Common myeloid progenitor, CD34-positive (primary cell): ENCODE results near the gene KRT80.
A peak's percentile ranks its signal among the peaks of the same experiment; 100 is the strongest.

Experiments
- CTCF ChIA-PET: fragments of 350-600 bp; sonication (Branson Sonifier 250); formaldehyde crosslinking; loops from one replicate; lab custom pipeline; 2021; ENCODE audit warnings: antibody characterized with exemption; lab: Charles Lee
- POLR2A ChIA-PET: fragments of 350-600 bp; sonication (Branson Sonifier 250); formaldehyde crosslinking; loops from one replicate; lab custom pipeline; 2021; ENCODE audit warnings: antibody characterized with exemption; lab: Charles Lee
- DNase-seq, 3 donors: peaks; one replicate each; pipeline versions ENCODE4 v3.0.0 to v3.0.0-alpha.2; 2013
- H3K27ac ChIP-seq, 2 experiments: 1 replicate in 1 of 2; 2 replicates in 1 of 2; pipeline ENCODE4 v1.7.0; 2013; ENCODE audit warnings: inconsistent platforms in 2 of 2, low read length in 2 of 2, mild to moderate bottlenecking in 2 of 2, low read depth in 1 of 2, moderate library complexity in 1 of 2; ENCODE audit not compliant: severe bottlenecking in 2 of 2, insufficient read depth in 1 of 2, poor library complexity in 1 of 2
- H3K27me3 ChIP-seq, 5 experiments: replicated peaks in 2 of 5; 1 replicate in 3 of 5; 2 replicates in 2 of 5; pipeline versions ENCODE4 v1.6.1 to v1.7.0; 2013; ENCODE audit warnings: low read length in 4 of 5, mild to moderate bottlenecking in 2 of 5, moderate library complexity in 2 of 5, inconsistent platforms in 1 of 5; ENCODE audit not compliant: insufficient read depth in 5 of 5, control insufficient read depth in 4 of 5
- H3K36me3 ChIP-seq, 4 experiments: 1 replicate in 2 of 4; 2 replicates in 2 of 4; pipeline versions ENCODE4 v1.6.1 to v1.7.0; 2013; ENCODE audit warnings: low read length in 3 of 4, control low read depth in 1 of 4, mild to moderate bottlenecking in 1 of 4; ENCODE audit not compliant: control insufficient read depth in 4 of 4, insufficient read depth in 4 of 4
- H3K4me1 ChIP-seq, 4 experiments: 1 replicate in 3 of 4; 2 replicates in 1 of 4; pipeline versions ENCODE4 v1.6.1 to v1.7.1; 2013; ENCODE audit warnings: low read length in 3 of 4, mild to moderate bottlenecking in 3 of 4, control low read depth in 1 of 4, inconsistent platforms in 1 of 4, moderate library complexity in 1 of 4; ENCODE audit not compliant: control insufficient read depth in 4 of 4, insufficient read depth in 4 of 4; ENCODE audit errors: control extremely low read depth in 1 of 4
- H3K4me3 ChIP-seq, 7 experiments: 1 replicate in 4 of 7; 2 replicates in 3 of 7; pipeline versions ENCODE4 v1.5.1 to v1.7.0; 2013; ENCODE audit warnings: mild to moderate bottlenecking in 7 of 7, low read length in 6 of 7, moderate library complexity in 6 of 7, inconsistent platforms in 2 of 7, low read depth in 2 of 7, control low read depth in 1 of 7; ENCODE audit not compliant: insufficient read depth in 4 of 7, control insufficient read depth in 1 of 7; ENCODE audit errors: extremely low read depth in 1 of 7
- H3K9me3 ChIP-seq, 5 experiments: 1 replicate in 4 of 5; 2 replicates in 1 of 5; pipeline versions ENCODE4 v1.6.1 to v1.7.1; 2013; ENCODE audit warnings: low read length in 4 of 5, mild to moderate bottlenecking in 2 of 5, inconsistent platforms in 1 of 5, low read depth in 1 of 5, moderate library complexity in 1 of 5; ENCODE audit not compliant: control insufficient read depth in 4 of 5, insufficient read depth in 2 of 5; ENCODE audit errors: control extremely low read depth in 1 of 5
- whole genome bisulfite sequencing: methylation state at CpG from one replicate; pipeline ENCODE4 v1.1.5; 2013; ENCODE audit not compliant: insufficient coverage; 5-methylcytosine and 5-hydroxymethylcytosine counted together

Gene KRT80

DNA sequence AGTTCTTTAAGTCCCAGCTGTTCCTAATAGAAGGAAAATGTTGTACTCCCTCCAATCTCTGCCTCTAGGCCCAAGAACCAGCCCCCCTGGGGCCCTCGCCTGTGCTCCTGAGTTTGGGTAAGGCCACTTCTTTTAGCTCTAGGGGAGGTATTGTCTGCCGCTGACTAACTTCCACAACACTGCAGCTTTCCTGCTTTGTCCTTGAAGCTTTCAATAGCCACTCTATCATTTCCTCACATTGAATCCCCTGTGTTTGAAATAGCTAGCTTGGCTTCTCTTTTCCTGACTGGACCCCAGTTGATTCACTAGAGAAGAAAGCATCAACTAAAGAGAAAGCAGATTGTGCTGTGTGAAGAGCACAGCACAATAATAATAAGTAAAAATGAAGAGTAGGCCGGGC, 28.8 kb downstream of the KRT80 start:
- no peak overlapping the region for H3K27ac ChIP-seq
- H3K4me3 ChIP-seq: no peak overlapping the region
- no peaks in the 10 kb centered on the region for H3K4me1 ChIP-seq
- no CpG with 5 or more reads among the region's 3 CpGs for WGBS
- no peak for DNase-seq
- H3K9me3 ChIP-seq: no peaks in the 10 kb centered on the region
- CTCF ChIA-PET: interaction anchor here (0.9 to 1.0 kb wide), 2 partner anchors 15 to 62 kb away, joined by 3 read pairs; no protein-coding TSS in a partner anchor
- no peaks in the 10 kb centered on the region for H3K36me3 ChIP-seq
- POLR2A ChIA-PET: no interaction called here
- H3K27me3 ChIP-seq: no peaks in the 10 kb centered on the region

DNA sequence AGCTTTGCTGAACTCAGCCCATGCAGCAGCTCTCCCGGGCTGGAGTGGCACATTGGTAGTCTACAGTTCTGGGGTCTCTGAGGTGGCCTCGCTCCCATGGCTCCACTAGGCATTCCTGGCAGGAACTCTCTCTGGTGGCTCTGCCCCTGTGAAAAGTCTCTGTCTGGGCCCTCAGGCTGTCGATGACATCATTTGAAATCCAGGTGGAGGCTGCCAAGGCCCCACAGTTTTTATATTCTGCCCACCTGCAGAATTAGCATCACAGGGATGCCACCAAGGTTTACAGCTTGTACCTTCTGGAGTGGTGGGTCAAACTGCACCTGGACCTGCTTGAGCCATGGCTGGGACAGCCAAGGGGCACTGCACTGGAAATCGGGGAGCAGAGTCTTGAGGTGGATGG, 31.6 kb downstream of the KRT80 start:
- H3K27ac ChIP-seq: no peak overlapping the region
- no peaks in the 10 kb centered on the region for H3K27me3 ChIP-seq
- no peak for DNase-seq
- H3K4me1 ChIP-seq: no peaks in the 10 kb centered on the region
- ChIA-PET CTCF (interaction anchor here (0.5 to 2.3 kb wide), 6 partner anchors 13 to 119 kb away, joined by 3 to 5 read pairs (median 4); no protein-coding TSS in a partner anchor), POLR2A (no interaction called here)
- H3K36me3 ChIP-seq: no peaks in the 10 kb centered on the region
- WGBS: 100% methylated on average over 3 of the region's 4 CpGs
- H3K4me3 ChIP-seq: no peak overlapping the region
- no peaks in the 10 kb centered on the region for H3K9me3 ChIP-seq

DNA sequence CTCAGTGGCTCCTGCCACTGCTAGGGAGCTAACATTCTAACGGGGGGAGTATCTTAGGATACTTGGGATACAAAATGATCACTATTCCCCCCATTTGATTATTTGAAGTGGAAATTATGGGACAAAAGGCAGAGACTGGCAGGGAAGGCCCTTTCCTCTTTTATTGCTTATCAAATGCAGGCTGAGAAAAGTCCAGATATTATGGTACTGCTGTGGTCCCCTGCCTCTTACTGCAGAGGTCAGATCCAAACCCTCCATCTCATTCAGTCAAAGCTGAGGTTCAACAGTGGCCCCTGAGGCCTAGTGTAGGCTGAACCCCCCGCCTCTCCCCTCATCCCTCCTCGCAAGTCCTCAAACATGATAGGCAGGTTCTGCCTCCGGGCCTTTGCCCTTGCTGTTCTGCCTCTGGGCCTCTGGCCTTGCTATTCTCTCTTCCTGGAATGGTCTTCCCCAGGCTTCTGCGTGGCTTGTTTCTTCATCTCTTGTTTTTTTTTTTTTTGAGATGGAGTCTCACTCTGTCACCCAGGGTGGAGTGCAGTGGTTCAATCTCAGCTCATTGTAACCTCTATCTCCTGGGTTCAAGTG, 34.2 kb downstream of the KRT80 start:
- Histone ChIP-seq H3K4me3 (no peak overlapping the region), H3K36me3 (no peaks in the 10 kb centered on the region), H3K9me3 (no peaks in the 10 kb centered on the region), H3K27me3 (peaks cover 0 to 8% (median 2%) of the 10 kb centered on the region in 5 experiments), H3K4me1 (peaks cover 0 to 1% (median 0%) of the 10 kb centered on the region in 4 experiments), H3K27ac (no peak overlapping the region)
- 95% methylated on average over 5 of the region's 5 CpGs for WGBS
- no peak for DNase-seq
- ChIA-PET POLR2A (interaction anchor here (1.5 kb wide), 1 partner anchor 170 kb away, joined by 3 read pairs; no protein-coding TSS in a partner anchor), CTCF (interaction anchor here (0.8 to 2.3 kb wide), 27 partner anchors 8 to 721 kb away, joined by 3 to 10 read pairs (median 4); partner anchors contain the start of genes KRT80 and KRT86)

DNA sequence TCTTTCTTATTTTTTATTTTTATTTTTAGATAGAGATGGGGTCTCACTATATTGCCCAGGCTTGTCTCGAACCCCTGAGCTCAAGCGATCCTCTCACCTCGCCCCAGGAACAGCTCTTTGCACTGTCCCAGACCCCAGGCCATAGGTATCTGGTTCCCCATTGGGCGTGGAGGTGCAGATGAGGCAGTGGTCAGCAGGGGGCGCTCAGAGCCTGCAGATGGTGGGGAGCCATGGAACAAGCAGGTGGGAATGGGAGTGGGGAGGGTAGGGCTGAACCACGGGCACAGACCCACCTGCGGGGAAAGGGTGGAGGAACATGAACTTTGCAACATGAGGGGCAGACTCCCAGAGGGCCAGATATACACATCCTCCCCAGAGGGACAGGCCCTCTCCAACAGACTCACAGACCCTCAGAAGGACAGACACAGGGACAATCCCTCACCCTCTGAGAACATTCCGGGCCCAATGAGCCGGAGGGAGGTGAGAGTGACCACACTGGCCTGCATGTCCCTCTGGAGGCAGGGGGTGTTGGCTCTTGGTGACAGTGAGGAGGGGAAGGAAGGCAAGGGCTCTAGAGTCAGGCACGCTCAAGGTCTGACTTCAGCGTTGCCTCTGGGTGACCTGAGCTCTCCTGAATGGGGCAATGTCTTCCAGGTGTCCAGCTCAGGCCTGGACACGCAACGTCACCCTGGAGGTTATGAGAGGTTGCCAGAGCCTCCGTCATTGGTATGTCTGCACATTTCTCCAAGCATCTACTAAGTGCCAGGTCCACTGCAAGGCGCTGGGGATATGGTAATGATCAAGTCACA, 34.9 kb downstream of the KRT80 start:
- peak; percentile 55 to 72 (median 61) for DNase-seq
- CTCF ChIA-PET: interaction anchor here (0.6 to 2.2 kb wide), 31 partner anchors 9 to 721 kb away, joined by 3 to 10 read pairs (median 4); partner anchors contain the start of gene KRT80
- Histone ChIP-seq H3K36me3 (no peaks in the 10 kb centered on the region), H3K27me3 (peaks cover 0 to 11% (median 2%) of the 10 kb centered on the region in 5 experiments), H3K27ac (no peak overlapping the region), H3K9me3 (no peaks in the 10 kb centered on the region), H3K4me1 (peaks cover 0 to 7% (median 2%) of the 10 kb centered on the region in 4 experiments), H3K4me3 (no peak overlapping the region)
- WGBS: 70% methylated on average over 11 of the region's 15 CpGs
- POLR2A ChIA-PET: interaction anchor here (0.6 to 1.5 kb wide), 2 partner anchors 171 to 778 kb away, joined by 3 to 6 read pairs; no protein-coding TSS in a partner anchor

DNA sequence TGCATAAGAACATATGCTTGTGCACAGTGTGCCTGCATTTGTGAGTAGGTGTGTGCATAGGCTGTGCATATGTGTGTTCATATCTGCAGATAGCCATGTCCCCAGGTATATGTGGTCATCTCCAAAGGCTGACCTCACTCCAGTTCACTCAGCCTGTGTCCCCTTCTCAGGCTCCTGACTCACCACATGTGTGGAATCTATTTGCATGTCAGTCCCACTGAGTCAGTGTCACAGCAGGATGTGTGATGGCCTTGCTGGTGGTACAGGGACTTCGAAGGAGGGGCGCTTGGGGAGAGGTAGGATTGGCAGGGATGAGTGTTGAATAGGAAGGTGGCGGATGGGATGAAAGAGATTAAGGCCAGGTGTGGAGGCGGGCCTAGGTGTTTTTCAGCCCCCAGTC, 35.5 kb downstream of the KRT80 start:
- WGBS: 100% methylated on average over 2 of the region's 4 CpGs
- Histone ChIP-seq H3K9me3 (no peaks in the 10 kb centered on the region), H3K4me1 (peaks cover 0 to 10% (median 4%) of the 10 kb centered on the region in 4 experiments), H3K36me3 (no peaks in the 10 kb centered on the region), H3K27ac (no peak overlapping the region), H3K27me3 (peaks cover 0 to 16% (median 2%) of the 10 kb centered on the region in 5 experiments), H3K4me3 (no peak overlapping the region)
- CTCF ChIA-PET: interaction anchor here (0.6 to 2.2 kb wide), 21 partner anchors 8 to 723 kb away, joined by 3 to 10 read pairs (median 4); partner anchors contain the start of gene KRT80
- no peak for DNase-seq
- POLR2A ChIA-PET: interaction anchor here (0.6 to 1.5 kb wide), 3 partner anchors 171 to 779 kb away, joined by 3 to 6 read pairs (median 3); no protein-coding TSS in a partner anchor

DNA sequence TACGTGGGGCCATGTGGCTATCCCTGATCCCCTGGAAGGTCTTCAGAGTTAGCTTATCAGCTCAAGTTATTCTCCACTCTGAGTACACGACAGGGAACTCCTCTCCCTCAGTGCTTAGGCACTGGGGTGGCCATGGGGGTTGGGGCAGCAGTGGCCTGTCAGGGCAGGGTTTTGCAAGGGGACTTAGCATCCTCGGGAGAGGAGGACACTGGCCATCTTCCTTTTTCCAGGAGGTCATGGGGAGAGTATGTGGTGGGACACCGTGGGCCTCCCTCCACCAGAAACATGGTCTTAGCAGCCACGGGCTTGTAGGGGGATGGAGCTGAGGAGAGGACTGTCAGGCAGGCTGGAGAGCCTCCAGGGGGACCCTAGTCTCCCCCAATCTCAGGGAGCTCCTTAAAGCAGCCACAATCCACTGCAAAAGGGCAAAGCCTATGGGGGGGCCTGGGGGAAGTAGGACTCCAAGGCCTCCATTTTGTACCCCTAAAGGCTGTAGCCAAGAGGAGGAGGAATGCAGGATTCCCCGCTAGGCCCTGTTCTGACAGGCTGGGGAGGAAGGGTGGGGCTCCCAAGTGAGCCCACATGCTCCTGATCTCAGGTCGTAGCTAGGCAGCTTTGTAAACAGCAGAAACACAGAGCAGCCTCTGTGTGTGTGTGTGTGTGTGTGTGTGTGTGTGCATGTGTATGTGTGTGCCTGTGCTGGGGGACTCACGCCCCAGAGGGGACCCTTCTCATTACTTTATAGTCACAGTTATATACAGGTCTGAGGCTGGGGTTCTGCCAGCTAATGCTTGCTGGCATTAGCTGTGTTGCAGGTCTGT, 36.6 kb downstream of the KRT80 start:
- H3K9me3 ChIP-seq: no peaks in the 10 kb centered on the region
- POLR2A ChIA-PET: no interaction called here
- peak in 2 of 3 donors; percentile 48 to 70 for DNase-seq
- H3K4me1 ChIP-seq: peaks cover 0 to 10% (median 4%) of the 10 kb centered on the region in 4 experiments
- H3K27ac ChIP-seq: no peak overlapping the region
- H3K4me3 ChIP-seq: no peak overlapping the region
- H3K36me3 ChIP-seq: no peaks in the 10 kb centered on the region
- CTCF ChIA-PET: interaction anchor here (0.7 to 2.1 kb wide), 18 partner anchors 8 to 724 kb away, joined by 3 to 13 read pairs (median 3); no protein-coding TSS in a partner anchor
- WGBS: 93% methylated on average over 3 of the region's 8 CpGs
- peaks cover 0 to 16% (median 2%) of the 10 kb centered on the region in 5 experiments for H3K27me3 ChIP-seq
